RWPE2 (cell line): Measurements from ENCODE around the gene DOK6.

Experiments
- ATAC-seq: fragments of 200-7000 bp; cut with Tn5 transposase; 3 replicates; pipeline ENCODE4 v1.9.1; 2021; ENCODE audit warnings: low read depth
- DNase-seq: peaks from one replicate; pipeline ENCODE4 v3.0.0-alpha.2; 2020; ENCODE audit warnings: low spot score
- H3K27ac ChIP-seq: fragments of 450-650 bp; 2 replicates; pipeline ENCODE4 v1.5.1; 2017; ENCODE audit warnings: mild to moderate bottlenecking; ENCODE audit not compliant: poor library complexity, severe bottlenecking
- H3K27me3 ChIP-seq: fragments of 250-450 bp; sonication (Bioruptor Pico); 2 replicates; pipeline ENCODE4 v1.5.1; 2021; ENCODE audit warnings: mild to moderate bottlenecking, moderate library complexity; ENCODE audit not compliant: insufficient read depth, poor library complexity, severe bottlenecking
- H3K36me3 ChIP-seq: fragments of 250-450 bp; sonication (Bioruptor Pico); 2 replicates; pipeline ENCODE4 v1.5.1; 2020; ENCODE audit warnings: low read depth, mild to moderate bottlenecking, moderate library complexity
- H3K4me1 ChIP-seq: fragments of 250-450 bp; sonication (Bioruptor Pico); 2 replicates; pipeline ENCODE4 v1.5.1; 2021; ENCODE audit warnings: mild to moderate bottlenecking, moderate library complexity; ENCODE audit not compliant: insufficient read depth, poor library complexity, severe bottlenecking
- H3K4me3 ChIP-seq: fragments of 250-450 bp; sonication (Bioruptor Pico); 2 replicates; pipeline ENCODE4 v1.5.1; 2021; ENCODE audit warnings: mild to moderate bottlenecking, moderate library complexity; ENCODE audit not compliant: severe bottlenecking
- H3K9me3 ChIP-seq: fragments of 250-450 bp; sonication (Bioruptor Pico); 2 replicates; pipeline ENCODE4 v1.5.1; 2021; ENCODE audit warnings: mild to moderate bottlenecking, moderate library complexity; ENCODE audit not compliant: severe bottlenecking
- CTCF ChIP-seq: fragments of 450-650 bp; IDR thresholded peaks from one replicate; pipeline ENCODE4 v1.5.1; 2017; ENCODE audit warnings: mild to moderate bottlenecking, moderate library complexity; ENCODE audit not compliant: poor library complexity, severe bottlenecking

Gene DOK6

GRCh38 chr18:69890558-69890957, 489.9 kb downstream of the DOK6 start:
- TF ChIP-seq CTCF = no peak
- DNase-seq (no peak), ATAC-seq (no peak)
- no peaks in the 10 kb centered on the region for H3K4me1 ChIP-seq
- no peak overlapping the region for H3K4me3 ChIP-seq
- H3K27me3 ChIP-seq = no peaks in the 10 kb centered on the region
- no peaks in the 10 kb centered on the region for H3K36me3 ChIP-seq
- H3K9me3 ChIP-seq = no peaks in the 10 kb centered on the region
- no peak overlapping the region for H3K27ac ChIP-seq

GRCh38 chr18:69894467-69894866, 493.8 kb downstream of the DOK6 start:
- H3K27ac ChIP-seq = no peak overlapping the region
- no peaks in the 10 kb centered on the region for H3K4me1 ChIP-seq
- H3K9me3 ChIP-seq = no peaks in the 10 kb centered on the region
- no peak for ATAC-seq
- H3K27me3 ChIP-seq = no peaks in the 10 kb centered on the region
- DNase-seq = no peak
- no peak for TF ChIP-seq CTCF
- no peak overlapping the region for H3K4me3 ChIP-seq
- H3K36me3 ChIP-seq = no peaks in the 10 kb centered on the region

- Histone ChIP-seq H3K27ac (no peak overlapping the region), H3K9me3 (no peaks in the 10 kb centered on the region), H3K4me3 (no peak overlapping the region), H3K36me3 (no peaks in the 10 kb centered on the region), H3K27me3 (no peaks in the 10 kb centered on the region), H3K4me1 (no peaks in the 10 kb centered on the region)
- no peak for TF ChIP-seq CTCF
- ATAC-seq = no peak
- DNase-seq = no peak
Observed at GRCh38 chr18:69895066-69896047, 494.7 kb downstream of the DOK6 start.

GRCh38 chr18:69897397-69898108, 496.9 kb downstream of the DOK6 start:
- no peak for TF ChIP-seq CTCF
- Histone ChIP-seq H3K4me1 (no peaks in the 10 kb centered on the region), H3K9me3 (no peaks in the 10 kb centered on the region), H3K27me3 (no peaks in the 10 kb centered on the region), H3K36me3 (no peaks in the 10 kb centered on the region), H3K27ac (no peak overlapping the region), H3K4me3 (no peak overlapping the region)
- ATAC-seq (no peak), DNase-seq (no peak)
